A673 (cell line): ENCODE data around the gene OOEP.

ENCODE experiments used
- CTCF ChIP-seq: fragments of 300-800, 200-600 bp; sonication (generic); conservative IDR thresholded peaks from 2 replicates; pipeline ENCODE4 v1.5.1; 2017; ENCODE audit warnings: low read depth, mild to moderate bottlenecking, antibody characterized with exemption, low read length, moderate library complexity, mixed read lengths
- EZH2 ChIP-seq: fragments of 200-600 bp; sonication (generic); IDR thresholded peaks from 2 replicates; pipeline ENCODE4 v1.6.1; 2017; ENCODE audit warnings: borderline replicate concordance, low read depth, mild to moderate bottlenecking, mixed read lengths, antibody characterized with exemption, low read length; ENCODE audit not compliant: poor library complexity, severe bottlenecking

- TF ChIP-seq CTCF, result no peak
- TF ChIP-seq EZH2, result no peak
Measured at GRCh38 chr6:73369157-73369556, 540 bp downstream of the OOEP start.
